OCI-LY7 (cell line): ENCODE results near the gene SGK1.

ENCODE experiments used
- CTCF ChIP-seq: fragments of 200-600 bp; sonication (generic); conservative IDR thresholded peaks from 2 replicates; pipeline ENCODE4 v1.5.1; 2014; ENCODE audit warnings: mild to moderate bottlenecking, antibody characterized with exemption, low read length, moderate library complexity, mixed read lengths
- EZH2phosphoT487 ChIP-seq: fragments of 200-600 bp; sonication (generic); IDR thresholded peaks from 2 replicates; pipeline ENCODE4 v1.6.1; 2018; ENCODE audit warnings: low read depth, borderline replicate concordance, mild to moderate bottlenecking, mixed run types, antibody characterized with exemption, low read length, moderate library complexity, mixed read lengths

GRCh38 chr6:134296762-134297161 lies 21.1 kb downstream of the SGK1 start:
- TF ChIP-seq CTCF (no peak), EZH2phosphoT487 (no peak)
